MM.1S (cell line): ENCODE results near the gene PALD1.

ENCODE experiments used
- DNase-seq: peaks from one replicate; pipeline ENCODE4 v3.0.0-alpha.2; 2015
- H2AFZ ChIP-seq: fragments of 300-600 bp; sonication (generic); 2 replicates; pipeline ENCODE4 v1.6.0; 2016; ENCODE audit warnings: antibody characterized with exemption, low read length
- H3F3A ChIP-seq: fragments of 300-600 bp; sonication (generic); 2 replicates; pipeline ENCODE4 v1.6.1; 2016; ENCODE audit warnings: mild to moderate bottlenecking, antibody characterized with exemption, low read length, moderate library complexity, mixed read lengths; ENCODE audit not compliant: insufficient read depth
- H3K27ac ChIP-seq: fragments of 300-600 bp; sonication (generic); 2 replicates; pipeline ENCODE4 v1.5.1; 2016; ENCODE audit warnings: mild to moderate bottlenecking, low read length
- H3K27me3 ChIP-seq: fragments of 300-600 bp; sonication (generic); replicated peaks from 2 replicates; pipeline ENCODE4 v1.6.0; 2016; ENCODE audit warnings: low read length; ENCODE audit not compliant: insufficient read depth
- H3K36me3 ChIP-seq: fragments of 300-600 bp; sonication (generic); replicated peaks from 2 replicates; pipeline ENCODE4 v1.6.1; 2016; ENCODE audit warnings: mild to moderate bottlenecking, low read length, mixed read lengths; ENCODE audit not compliant: insufficient read depth
- H3K4me1 ChIP-seq: fragments of 300-600 bp; sonication (generic); 2 replicates; pipeline ENCODE4 v1.6.1; 2016; ENCODE audit warnings: low read length, mixed read lengths
- H3K4me2 ChIP-seq: fragments of 300-600 bp; sonication (generic); 2 replicates; pipeline ENCODE4 v1.6.0; 2016; ENCODE audit warnings: low read depth, low read length
- H3K4me3 ChIP-seq: fragments of 300-600 bp; sonication (generic); 2 replicates; pipeline ENCODE4 v1.5.1; 2016; ENCODE audit warnings: low read length, mixed read lengths
- H3K79me2 ChIP-seq: fragments of 300-600 bp; sonication (generic); 2 replicates; pipeline ENCODE4 v1.6.1; 2016; ENCODE audit warnings: mixed run types, low read length, mixed read lengths
- H3K9ac ChIP-seq: fragments of 300-600 bp; sonication (generic); 2 replicates; pipeline ENCODE4 v1.6.1; 2016; ENCODE audit warnings: low read length, mixed read lengths
- H3K9me2 ChIP-seq: fragments of 300-600 bp; sonication (generic); replicated peaks from 2 replicates; pipeline ENCODE4 v1.6.1; 2016; ENCODE audit warnings: mild to moderate bottlenecking, low read length, mixed read lengths; ENCODE audit not compliant: insufficient read depth
- H3K9me3 ChIP-seq: fragments of 300-600 bp; sonication (generic); replicated peaks from 2 replicates; pipeline ENCODE4 v1.6.1; 2016; ENCODE audit warnings: mild to moderate bottlenecking, low read length, mixed read lengths; ENCODE audit not compliant: insufficient read depth
- H4K20me1 ChIP-seq: fragments of 300-600 bp; sonication (generic); 2 replicates; pipeline ENCODE4 v1.6.1; 2016; ENCODE audit warnings: mild to moderate bottlenecking, low read length, moderate library complexity, mixed read lengths; ENCODE audit not compliant: insufficient read depth
- CTCF ChIP-seq: fragments of 300-600 bp; sonication (generic); IDR thresholded peaks from 2 replicates; pipeline ENCODE4 v1.5.1; 2016; ENCODE audit warnings: antibody characterized with exemption, low read length, mixed read lengths
- EZH2 ChIP-seq: fragments of 300-600 bp; sonication (generic); optimal IDR thresholded peaks from 2 replicates; pipeline ENCODE3; 2017; ENCODE audit warnings: low read depth, mild to moderate bottlenecking, antibody characterized with exemption, low read length, mixed read lengths
- EZH2phosphoT487 ChIP-seq: fragments of 300-600 bp; sonication (generic); IDR thresholded peaks from 2 replicates; pipeline ENCODE4 v1.6.1; 2018; ENCODE audit warnings: antibody characterized with exemption, low read length

The PALD1 gene

GRCh38 chr10:70552586-70552985 is 74.0 kb downstream of the PALD1 start:
- H3K9me2 ChIP-seq: no peaks in the 10 kb centered on the region
- no peak overlapping the region for H3K27ac ChIP-seq
- H3K4me2 ChIP-seq: no peak overlapping the region
- H3K9ac ChIP-seq: no peak overlapping the region
- H3K4me1 ChIP-seq: 0 out of 2 replicates have a peak, but pooled peaks cover 3% of the 10 kb centered on the region
- H3K79me2 ChIP-seq: peaks cover 9% of the 10 kb centered on the region; the same call in 1 of the 2 replicates
- H2AFZ ChIP-seq: no peak overlapping the region
- peaks cover 2% of the 10 kb centered on the region; the same call in 1 of the 2 replicates for H3K36me3 ChIP-seq
- H3K4me3 ChIP-seq: no peak overlapping the region
- TF ChIP-seq CTCF (no peak), EZH2phosphoT487 (no peak), EZH2 (no peak)
- no peaks in the 10 kb centered on the region for H3K9me3 ChIP-seq
- H3K27me3 ChIP-seq: no peaks in the 10 kb centered on the region
- no peak for DNase-seq
- H3F3A ChIP-seq: peaks cover 7% of the 10 kb centered on the region; the same call in 1 of the 2 replicates
- H4K20me1 ChIP-seq: no peaks in the 10 kb centered on the region

GRCh38 chr10:70555371-70555770 is 76.8 kb downstream of the PALD1 start:
- H3K27ac ChIP-seq: no peak overlapping the region
- no peaks in the 10 kb centered on the region for H3K9me2 ChIP-seq
- H3K9ac ChIP-seq: no peak overlapping the region
- 0 out of 2 replicates have a peak, but pooled peaks cover 3% of the 10 kb centered on the region for H3K4me1 ChIP-seq
- H3F3A ChIP-seq: peaks cover 2% of the 10 kb centered on the region; the same call in 1 of the 2 replicates
- peaks cover 15% of the 10 kb centered on the region; the same call in 1 of the 2 replicates for H3K79me2 ChIP-seq
- H3K4me2 ChIP-seq: no peak overlapping the region
- DNase-seq: no peak
- H2AFZ ChIP-seq: no peak overlapping the region
- peaks cover 2% of the 10 kb centered on the region; the same call in 1 of the 2 replicates for H3K36me3 ChIP-seq
- H4K20me1 ChIP-seq: no peaks in the 10 kb centered on the region
- TF ChIP-seq EZH2phosphoT487 (no peak), EZH2 (no peak), CTCF (no peak)
- no peaks in the 10 kb centered on the region for H3K9me3 ChIP-seq
- no peak overlapping the region for H3K4me3 ChIP-seq
- no peaks in the 10 kb centered on the region for H3K27me3 ChIP-seq

- no peaks in the 10 kb centered on the region for H4K20me1 ChIP-seq
- H3K9me2 ChIP-seq: no peaks in the 10 kb centered on the region
- no peak overlapping the region for H3K4me2 ChIP-seq
- no peaks in the 10 kb centered on the region for H3K9me3 ChIP-seq
- no peaks in the 10 kb centered on the region; the same call in 1 of the 2 replicates for H3F3A ChIP-seq
- TF ChIP-seq CTCF: no peak
- TF ChIP-seq EZH2phosphoT487: no peak
- no peak overlapping the region for H3K27ac ChIP-seq
- H3K4me1 ChIP-seq: no peaks in the 10 kb centered on the region
- H3K79me2 ChIP-seq: peaks cover 12% of the 10 kb centered on the region; the same call in 1 of the 2 replicates
- no peak overlapping the region for H3K9ac ChIP-seq
- H2AFZ ChIP-seq: no peak overlapping the region
- H3K36me3 ChIP-seq: peaks cover 2% of the 10 kb centered on the region; the same call in 1 of the 2 replicates
- H3K4me3 ChIP-seq: no peak overlapping the region
- H3K27me3 ChIP-seq: no peaks in the 10 kb centered on the region
- DNase-seq: no peak
These were observed 78.7 kb downstream of the PALD1 start for GRCh38 chr10:70557086-70557845.
